ENCODE results near the gene HARBI1. TPM values are rescaled to one million over a fixed set of nuclear protein-coding genes. Genes with fewer than 3 reads are reported as not detected.

The HARBI1 gene
- total RNA-seq, 1 donor from 2014 or later = 6.5 TPM

- POLR2A ChIA-PET = no interaction called here
- TF ChIP-seq CTCF (IDR thresholded peaks at IDR 0.05) = no peak
These were observed 52.6 kb downstream of the HARBI1 start for GRCh38 chr11:46564459-46564858.

GRCh38 chr11:46562527-46562926, 54.5 kb downstream of the HARBI1 start:
- ChIA-PET POLR2A (no interaction called here), CTCF (interaction anchor here (0.9 to 1.4 kb wide), 2 partner anchors 34 kb away, joined by 3 read pairs; no protein-coding TSS in a partner anchor)
- ATAC-seq (ENCODE audit: low read depth) (no peak), DNase-seq (no peak)
- no peak for TF ChIP-seq CTCF (IDR thresholded peaks at IDR 0.05)
- Mint-ChIP-seq H3K36me3 (ENCODE audit: low read depth) (peaks cover 2% of the 10 kb centered on the region), H3K4me3 (no peak overlapping the region), H3K27me3 (no peaks in the 10 kb centered on the region), H3K9me3 (no peaks in the 10 kb centered on the region), H3K27ac (no peak overlapping the region), H3K4me1 (peaks cover 31% of the 10 kb centered on the region)
- intact Hi-C loops (cut with micrococcal nuclease) = no loop called here

More at GRCh38 chr11:46564459-46564858, 52.6 kb downstream of the HARBI1 start:
- H3K27ac Mint-ChIP-seq = no peak overlapping the region
- H3K36me3 Mint-ChIP-seq (ENCODE audit: low read depth) = peaks cover 2% of the 10 kb centered on the region
- H3K27me3 Mint-ChIP-seq = no peaks in the 10 kb centered on the region
- H3K4me3 Mint-ChIP-seq = no peak overlapping the region
- DNase-seq (no peak), ATAC-seq (ENCODE audit: low read depth) (no peak)
- peaks cover 26% of the 10 kb centered on the region for H3K4me1 Mint-ChIP-seq
- intact Hi-C loops (cut with micrococcal nuclease) = no loop called here
- CTCF ChIA-PET = no interaction called here
- H3K9me3 Mint-ChIP-seq = no peaks in the 10 kb centered on the region

- ChIA-PET CTCF (interaction anchor here (0.9 kb wide), 1 partner anchor 699 kb away, joined by 3 read pairs; no protein-coding TSS in a partner anchor), POLR2A (interaction anchor here (1.2 to 1.4 kb wide), 3 partner anchors 19 to 140 kb away, joined by 4 to 6 read pairs (median 4); partner anchors contain the start of genes AMBRA1, ARHGAP1 and ZNF408)
- Mint-ChIP-seq H3K4me3 (peak overlapping the region; percentile 80), H3K36me3 (ENCODE audit: low read depth) (peaks cover 2% of the 10 kb centered on the region), H3K9me3 (no peaks in the 10 kb centered on the region), H3K27me3 (no peaks in the 10 kb centered on the region), H3K27ac (peak overlapping the region; percentile 76), H3K4me1 (peaks cover 38% of the 10 kb centered on the region)
- TF ChIP-seq CTCF (IDR thresholded peaks at IDR 0.05) = no peak
- intact Hi-C loops (cut with micrococcal nuclease) = no loop called here
- no peak for ATAC-seq (ENCODE audit: low read depth)
- DNase-seq = no peak
These were observed 56.6 kb downstream of the HARBI1 start for GRCh38 chr11:46560300-46560991.

- Mint-ChIP-seq H3K36me3 (ENCODE audit: low read depth) (peaks cover 3% of the 10 kb centered on the region), H3K27me3 (no peaks in the 10 kb centered on the region), H3K4me3 (peak overlapping the region; percentile 80), H3K27ac (no peak overlapping the region), H3K4me1 (peaks cover 44% of the 10 kb centered on the region), H3K9me3 (no peaks in the 10 kb centered on the region)
- TF ChIP-seq CTCF (IDR thresholded peaks at IDR 0.05) = no peak
- ATAC-seq (ENCODE audit: low read depth) (no peak), DNase-seq (no peak)
- intact Hi-C loops (cut with micrococcal nuclease) = loop anchor here (5.0 kb wide), 1 partner anchor 32 kb away; the partner anchor contains the start of gene AMBRA1
- CTCF ChIA-PET = interaction anchor here (0.9 kb wide), 1 partner anchor 700 kb away, joined by 3 read pairs; no protein-coding TSS in a partner anchor
- POLR2A ChIA-PET = interaction anchor here (0.6 to 1.4 kb wide), 3 partner anchors 10 to 141 kb away, joined by 4 to 9 read pairs (median 6); partner anchors contain the start of genes AMBRA1, ARHGAP1 and ZNF408
These were observed 57.2 kb downstream of the HARBI1 start for GRCh38 chr11:46559815-46560214.

GRCh38 chr11:46557684-46558151, 59.3 kb downstream of the HARBI1 start:
- H3K4me3 Mint-ChIP-seq = no peak overlapping the region
- H3K27ac Mint-ChIP-seq = no peak overlapping the region
- TF ChIP-seq CTCF (IDR thresholded peaks at IDR 0.05) = no peak
- intact Hi-C loops (cut with micrococcal nuclease) = loop anchor here (5.0 kb wide), 1 partner anchor 35 kb away; the partner anchor contains the start of gene AMBRA1
- no peak for DNase-seq
- no peaks in the 10 kb centered on the region for H3K9me3 Mint-ChIP-seq
- ChIA-PET CTCF (no interaction called here), POLR2A (interaction anchor here (0.6 kb wide), 1 partner anchor 29 kb away, joined by 3 read pairs; no protein-coding TSS in a partner anchor)
- no peaks in the 10 kb centered on the region for H3K27me3 Mint-ChIP-seq
- ATAC-seq (ENCODE audit: low read depth) = no peak
- peaks cover 9% of the 10 kb centered on the region for H3K36me3 Mint-ChIP-seq (ENCODE audit: low read depth)
- peaks cover 60% of the 10 kb centered on the region for H3K4me1 Mint-ChIP-seq
